ENCODE data around the gene MACROD2. TPM values are rescaled to one million over a fixed set of nuclear protein-coding genes. Genes with fewer than 3 reads are reported as not detected.

The MACROD2 gene
- total and polyA plus RNA-seq, 7 donors = 0.20 to 4.8 (median 0.87) TPM

DNA sequence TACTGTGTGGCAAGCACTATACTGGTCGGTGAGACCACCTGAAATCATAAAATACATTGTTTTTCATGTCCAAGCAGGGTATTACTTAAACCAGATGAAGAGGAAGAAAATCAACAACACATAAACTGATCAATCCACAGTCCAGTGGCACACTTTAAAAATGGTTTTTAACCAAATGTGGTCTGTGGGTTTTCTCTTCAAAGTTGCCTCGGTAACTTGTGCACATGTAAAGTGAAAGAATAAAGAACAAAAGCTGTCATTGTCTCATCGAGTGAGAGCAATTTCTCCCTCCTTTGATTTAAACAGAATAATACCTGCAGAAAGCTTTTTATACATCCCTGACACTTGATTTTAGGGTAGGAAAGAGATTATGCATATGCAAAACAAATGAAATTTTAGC, 338.4 kb downstream of the MACROD2 start:
- H3K4me3 ChIP-seq = peak overlapping the region; percentile 64
- H3K36me3 ChIP-seq (ENCODE audit: insufficient read depth in 1 of 2, low read depth in 1 of 2) = no peaks in the 10 kb centered on the region
- TF ChIP-seq, protein P1, sequence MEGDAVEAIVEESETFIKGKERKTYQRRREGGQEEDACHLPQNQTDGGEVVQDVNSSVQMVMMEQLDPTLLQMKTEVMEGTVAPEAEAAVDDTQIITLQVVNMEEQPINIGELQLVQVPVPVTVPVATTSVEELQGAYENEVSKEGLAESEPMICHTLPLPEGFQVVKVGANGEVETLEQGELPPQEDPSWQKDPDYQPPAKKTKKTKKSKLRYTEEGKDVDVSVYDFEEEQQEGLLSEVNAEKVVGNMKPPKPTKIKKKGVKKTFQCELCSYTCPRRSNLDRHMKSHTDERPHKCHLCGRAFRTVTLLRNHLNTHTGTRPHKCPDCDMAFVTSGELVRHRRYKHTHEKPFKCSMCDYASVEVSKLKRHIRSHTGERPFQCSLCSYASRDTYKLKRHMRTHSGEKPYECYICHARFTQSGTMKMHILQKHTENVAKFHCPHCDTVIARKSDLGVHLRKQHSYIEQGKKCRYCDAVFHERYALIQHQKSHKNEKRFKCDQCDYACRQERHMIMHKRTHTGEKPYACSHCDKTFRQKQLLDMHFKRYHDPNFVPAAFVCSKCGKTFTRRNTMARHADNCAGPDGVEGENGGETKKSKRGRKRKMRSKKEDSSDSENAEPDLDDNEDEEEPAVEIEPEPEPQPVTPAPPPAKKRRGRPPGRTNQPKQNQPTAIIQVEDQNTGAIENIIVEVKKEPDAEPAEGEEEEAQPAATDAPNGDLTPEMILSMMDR (IDR thresholded peaks at IDR 0.05) = no peak
- intact Hi-C loops (cut with DNase I) = loop anchor here in 1 of 2 donors (10.0 kb wide), 1 partner anchor 541 kb away; no protein-coding TSS in a partner anchor
- no peak overlapping the region for H3K27ac ChIP-seq
- no peaks in the 10 kb centered on the region for H3K27me3 ChIP-seq (ENCODE audit: insufficient read depth in 3 of 3, low read length in 2 of 3)
- 34 to 55% (median 38%) methylated on average over 3 of the region's 3 CpGs for WGBS, 3 donors
- H3K4me1 ChIP-seq = no peaks in the 10 kb centered on the region
- ATAC-seq (no peak), DNase-seq (no peak)
- H3K9me3 ChIP-seq = no peaks in the 10 kb centered on the region

DNA sequence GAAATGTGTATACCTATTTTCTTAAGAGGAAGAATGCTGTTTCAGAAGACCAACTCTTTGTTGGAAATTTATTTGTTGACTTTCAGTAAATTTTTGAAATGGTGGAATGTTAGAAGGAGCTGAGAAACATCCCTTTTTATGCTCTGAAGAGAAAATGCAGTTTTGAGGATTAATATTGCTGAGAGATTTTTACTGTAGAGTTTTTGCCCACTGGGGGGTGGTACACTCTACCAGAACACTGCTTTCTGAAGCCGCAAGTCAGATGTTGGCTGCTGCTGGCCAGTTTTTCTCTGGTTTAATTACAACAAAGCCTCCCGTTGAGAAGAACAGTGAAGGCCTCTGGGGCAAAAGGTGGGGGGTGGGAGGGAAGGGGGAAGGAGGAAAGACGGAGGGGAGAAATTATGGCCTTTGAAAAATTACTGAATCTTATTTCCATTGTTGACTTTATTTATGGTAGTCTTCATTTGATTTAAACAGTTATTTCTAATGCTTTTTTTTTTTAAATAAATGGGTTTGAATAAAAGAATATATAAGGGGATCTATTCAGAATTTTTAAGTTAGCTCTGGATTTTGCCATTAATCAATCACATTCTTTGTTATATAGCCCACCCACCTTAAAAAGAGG, 339.1 kb downstream of the MACROD2 start:
- H3K9me3 ChIP-seq = no peaks in the 10 kb centered on the region
- no peaks in the 10 kb centered on the region for H3K4me1 ChIP-seq
- H3K27me3 ChIP-seq (ENCODE audit: insufficient read depth in 3 of 3, low read length in 2 of 3) = no peaks in the 10 kb centered on the region
- H3K36me3 ChIP-seq (ENCODE audit: insufficient read depth in 1 of 2, low read depth in 1 of 2) = no peaks in the 10 kb centered on the region
- ATAC-seq = peak; percentile 29 to 60 (median 50)
- TF ChIP-seq, protein P1 (IDR thresholded peaks at IDR 0.05) = peak; percentile 41
- 13 to 31% (median 16%) methylated on average over 3 of the region's 3 CpGs for WGBS, 3 donors
- intact Hi-C loops (cut with DNase I) = loop anchor here in 1 of 2 donors (10.0 kb wide), 1 partner anchor 540 kb away; no protein-coding TSS in a partner anchor
- DNase-seq = no peak
- no peak overlapping the region for H3K27ac ChIP-seq
- H3K4me3 ChIP-seq = peak overlapping the region; percentile 64

DNA sequence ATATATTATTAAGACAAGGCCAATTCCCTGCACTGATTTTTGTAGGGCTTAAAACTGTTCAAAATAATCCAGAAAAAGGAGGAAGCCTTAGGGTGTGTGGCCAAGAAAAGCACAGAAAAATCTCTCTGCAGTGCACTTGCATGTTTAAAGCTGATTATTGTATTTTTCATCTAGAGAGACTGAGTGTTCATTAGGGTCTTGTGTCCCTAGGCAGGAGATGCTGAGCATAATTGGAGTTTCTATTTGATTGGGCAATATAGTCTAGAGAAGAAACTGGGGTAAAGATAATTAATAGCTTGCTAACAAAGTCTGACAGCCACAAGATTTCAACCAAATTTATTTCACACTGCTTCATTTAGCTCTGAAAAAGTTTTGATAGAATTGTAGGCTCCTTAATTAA, 339.7 kb downstream of the MACROD2 start:
- intact Hi-C loops (cut with DNase I) = loop anchor here in 1 of 2 donors (10.0 kb wide), 1 partner anchor 540 kb away; no protein-coding TSS in a partner anchor
- no peak for ATAC-seq
- DNase-seq = no peak
- Histone ChIP-seq H3K27me3 (ENCODE audit: insufficient read depth in 3 of 3, low read length in 2 of 3) (no peaks in the 10 kb centered on the region), H3K27ac (no peak overlapping the region), H3K4me1 (no peaks in the 10 kb centered on the region), H3K36me3 (ENCODE audit: insufficient read depth in 1 of 2, low read depth in 1 of 2) (no peaks in the 10 kb centered on the region), H3K9me3 (no peaks in the 10 kb centered on the region), H3K4me3 (peak overlapping the region; percentile 64)
- TF ChIP-seq, protein P1 (IDR thresholded peaks at IDR 0.05) = no peak

DNA sequence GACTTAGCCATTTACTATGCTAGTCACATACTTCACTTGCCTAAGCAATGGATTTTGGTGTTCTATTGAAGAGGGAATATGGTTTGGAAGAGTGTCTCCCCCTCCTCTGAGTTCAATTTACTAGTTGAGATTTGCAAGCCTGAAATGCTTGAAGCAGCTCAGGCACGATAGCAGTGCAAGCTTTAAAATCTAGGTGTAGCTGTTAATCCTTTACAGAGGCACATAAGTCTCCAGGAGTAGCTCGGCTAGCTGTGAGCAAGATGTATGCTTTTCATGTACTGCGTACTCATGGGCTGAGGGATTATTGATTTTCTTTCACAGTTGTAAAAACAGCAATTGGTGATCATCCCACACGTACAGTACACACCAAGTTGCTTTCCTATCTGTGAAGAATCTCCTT, 341.4 kb downstream of the MACROD2 start:
- WGBS, 3 donors = 14 to 41% (median 14%) methylated on average over 4 of the region's 4 CpGs
- Histone ChIP-seq H3K9me3 (no peaks in the 10 kb centered on the region), H3K27ac (peak overlapping the region; percentile 33), H3K36me3 (ENCODE audit: insufficient read depth in 1 of 2, low read depth in 1 of 2) (no peaks in the 10 kb centered on the region), H3K4me1 (no peaks in the 10 kb centered on the region), H3K4me3 (peak overlapping the region; percentile 64), H3K27me3 (ENCODE audit: insufficient read depth in 3 of 3, low read length in 2 of 3) (no peaks in the 10 kb centered on the region)
- TF ChIP-seq, protein P1 (IDR thresholded peaks at IDR 0.05) = no peak
- DNase-seq (no peak), ATAC-seq (peak in 2 of 4 donors; percentile 45 to 51)
- intact Hi-C loops (cut with DNase I) = loop anchor here in 1 of 2 donors (10.0 kb wide), 1 partner anchor 538 kb away; no protein-coding TSS in a partner anchor

All from psoas muscle (tissue), 8 donors.